ENCODE measurements around the gene TAMM41.

DNA sequence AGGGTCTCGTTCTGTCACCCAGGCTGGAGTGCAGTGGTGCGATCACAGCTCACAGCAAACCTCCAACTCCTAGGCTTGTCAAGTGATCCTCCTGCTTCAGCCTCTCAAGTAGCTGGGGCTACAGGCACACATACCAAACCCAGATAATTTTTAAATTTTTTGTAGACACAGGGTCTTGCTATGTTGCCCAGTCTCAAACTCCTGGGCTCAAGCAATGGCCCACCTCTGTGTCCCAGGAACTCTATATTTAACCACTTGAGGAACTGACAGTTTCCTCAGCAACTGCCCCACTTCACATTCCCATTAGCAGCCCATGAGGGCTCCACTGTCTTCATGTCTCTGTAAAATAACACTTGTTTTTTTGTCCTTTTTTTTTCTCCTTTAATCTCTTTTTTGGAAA lies 68.4 kb downstream of the TAMM41 start:
- TF ChIP-seq, protein P1, sequence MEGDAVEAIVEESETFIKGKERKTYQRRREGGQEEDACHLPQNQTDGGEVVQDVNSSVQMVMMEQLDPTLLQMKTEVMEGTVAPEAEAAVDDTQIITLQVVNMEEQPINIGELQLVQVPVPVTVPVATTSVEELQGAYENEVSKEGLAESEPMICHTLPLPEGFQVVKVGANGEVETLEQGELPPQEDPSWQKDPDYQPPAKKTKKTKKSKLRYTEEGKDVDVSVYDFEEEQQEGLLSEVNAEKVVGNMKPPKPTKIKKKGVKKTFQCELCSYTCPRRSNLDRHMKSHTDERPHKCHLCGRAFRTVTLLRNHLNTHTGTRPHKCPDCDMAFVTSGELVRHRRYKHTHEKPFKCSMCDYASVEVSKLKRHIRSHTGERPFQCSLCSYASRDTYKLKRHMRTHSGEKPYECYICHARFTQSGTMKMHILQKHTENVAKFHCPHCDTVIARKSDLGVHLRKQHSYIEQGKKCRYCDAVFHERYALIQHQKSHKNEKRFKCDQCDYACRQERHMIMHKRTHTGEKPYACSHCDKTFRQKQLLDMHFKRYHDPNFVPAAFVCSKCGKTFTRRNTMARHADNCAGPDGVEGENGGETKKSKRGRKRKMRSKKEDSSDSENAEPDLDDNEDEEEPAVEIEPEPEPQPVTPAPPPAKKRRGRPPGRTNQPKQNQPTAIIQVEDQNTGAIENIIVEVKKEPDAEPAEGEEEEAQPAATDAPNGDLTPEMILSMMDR (IDR thresholded peaks at IDR 0.05) = no peak
- TF ChIP-seq POLR2A (IDR thresholded peaks at IDR 0.05) = no peak
